Measurements from ENCODE around the gene PIGR.

GRCh38 chr1:206969090-206969489 is 22.8 kb upstream of the PIGR start:
- TF ChIP-seq, protein P1, sequence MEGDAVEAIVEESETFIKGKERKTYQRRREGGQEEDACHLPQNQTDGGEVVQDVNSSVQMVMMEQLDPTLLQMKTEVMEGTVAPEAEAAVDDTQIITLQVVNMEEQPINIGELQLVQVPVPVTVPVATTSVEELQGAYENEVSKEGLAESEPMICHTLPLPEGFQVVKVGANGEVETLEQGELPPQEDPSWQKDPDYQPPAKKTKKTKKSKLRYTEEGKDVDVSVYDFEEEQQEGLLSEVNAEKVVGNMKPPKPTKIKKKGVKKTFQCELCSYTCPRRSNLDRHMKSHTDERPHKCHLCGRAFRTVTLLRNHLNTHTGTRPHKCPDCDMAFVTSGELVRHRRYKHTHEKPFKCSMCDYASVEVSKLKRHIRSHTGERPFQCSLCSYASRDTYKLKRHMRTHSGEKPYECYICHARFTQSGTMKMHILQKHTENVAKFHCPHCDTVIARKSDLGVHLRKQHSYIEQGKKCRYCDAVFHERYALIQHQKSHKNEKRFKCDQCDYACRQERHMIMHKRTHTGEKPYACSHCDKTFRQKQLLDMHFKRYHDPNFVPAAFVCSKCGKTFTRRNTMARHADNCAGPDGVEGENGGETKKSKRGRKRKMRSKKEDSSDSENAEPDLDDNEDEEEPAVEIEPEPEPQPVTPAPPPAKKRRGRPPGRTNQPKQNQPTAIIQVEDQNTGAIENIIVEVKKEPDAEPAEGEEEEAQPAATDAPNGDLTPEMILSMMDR (conservative IDR thresholded peaks at IDR 0.05; ENCODE audit: low read depth, low read length) = no peak
- no peak for TF ChIP-seq EZH2 (IDR thresholded peaks at IDR 0.05; ENCODE audit: borderline replicate concordance, low read depth, low read length, poor library complexity, severe bottlenecking)

All from A673 (cell line).